Hepatocyte (in vitro differentiated cells): Measurements from ENCODE around the gene FAM168B. TPM values are rescaled to one million over a fixed set of nuclear protein-coding genes. Genes with fewer than 3 reads are reported as not detected.
A peak's percentile ranks its signal among the peaks of the same experiment; 100 is the strongest.

ENCODE experiments used
- DNase-seq: peaks from one replicate; pipeline ENCODE4 v3.0.0-alpha.2; 2016; ENCODE audit warnings: low spot score
- H2AFZ ChIP-seq: fragments of 200-600 bp; sonication (generic); 2 replicates; pipeline ENCODE4 v1.6.0; 2016; ENCODE audit warnings: antibody characterized with exemption, mild to moderate bottlenecking
- H3K27ac ChIP-seq: fragments of 200-600 bp; sonication (generic); 2 replicates; pipeline ENCODE4 v1.5.1; 2016; ENCODE audit warnings: mild to moderate bottlenecking
- H3K27me3 ChIP-seq: fragments of 200-600 bp; sonication (generic); 2 replicates; pipeline ENCODE4 v1.6.1; 2016
- H3K36me3 ChIP-seq: fragments of 200-600 bp; sonication (generic); replicated peaks from 2 replicates; pipeline ENCODE4 v1.5.1; 2016; ENCODE audit warnings: low read depth; ENCODE audit not compliant: insufficient read depth
- H3K4me1 ChIP-seq: fragments of 200-600 bp; sonication (generic); 2 replicates; pipeline ENCODE4 v1.5.1; 2016; ENCODE audit warnings: mild to moderate bottlenecking, moderate library complexity; ENCODE audit not compliant: insufficient read depth
- H3K4me2 ChIP-seq: fragments of 200-600 bp; sonication (generic); 2 replicates; pipeline ENCODE4 v1.6.0; 2016
- H3K4me3 ChIP-seq: fragments of 200-600 bp; sonication (generic); 2 replicates; pipeline ENCODE4 v1.5.1; 2016; ENCODE audit warnings: mild to moderate bottlenecking
- H3K79me2 ChIP-seq: fragments of 200-600 bp; sonication (generic); 2 replicates; pipeline ENCODE4 v1.6.0; 2017; ENCODE audit warnings: mild to moderate bottlenecking
- H3K9me2 ChIP-seq: fragments of 200-600 bp; sonication (generic); replicated peaks from 2 replicates; pipeline ENCODE4 v1.6.0; 2017; ENCODE audit warnings: mild to moderate bottlenecking; ENCODE audit not compliant: insufficient read depth
- H3K9me3 ChIP-seq: fragments of 200-600 bp; sonication (generic); 2 replicates; pipeline ENCODE4 v1.5.1; 2016; ENCODE audit warnings: low read depth, mild to moderate bottlenecking
- H4K20me1 ChIP-seq: fragments of 200-600 bp; sonication (generic); 2 replicates; pipeline ENCODE4 v1.6.0; 2016; ENCODE audit warnings: mild to moderate bottlenecking; ENCODE audit not compliant: insufficient read depth, poor library complexity, severe bottlenecking
- CTCF ChIP-seq: fragments of 200-600 bp; sonication (generic); IDR thresholded peaks from 2 replicates; pipeline ENCODE4 v1.5.1; 2016; ENCODE audit warnings: antibody characterized with exemption, mild to moderate bottlenecking; ENCODE audit not compliant: poor library complexity
- EZH2 ChIP-seq: fragments of 200-600 bp; sonication (generic); IDR thresholded peaks from 2 replicates; pipeline ENCODE4 v1.6.1; 2016; ENCODE audit warnings: antibody characterized with exemption, mild to moderate bottlenecking, borderline replicate concordance
- EZH2phosphoT487 ChIP-seq: fragments of 200-600 bp; sonication (generic); IDR thresholded peaks from one replicate; pipeline ENCODE4 v1.6.1; 2018; ENCODE audit warnings: antibody characterized with exemption, mild to moderate bottlenecking, low read depth, moderate library complexity; ENCODE audit not compliant: unreplicated experiment, severe bottlenecking
- WGBS: methylation state at CpG from one replicate; pipeline ENCODE4 v1.1.6; 2016; ENCODE audit warnings: low lambda C conversion rate; ENCODE audit errors: missing lambda C conversion rate; 5-methylcytosine and 5-hydroxymethylcytosine counted together
- polyA plus RNA-seq: library from polyadenylated mRNA; unstranded; fragments of >200 nt; fragmentation: Nextera tagmentation; extraction: Ambion mirVana; gene quantifications from 2 replicates; pipeline ENCODE4 v1.2.1, GENCODE V29; 2016
- total RNA-seq: library from RNA; depleted of rRNA; stranded (reverse); fragments of >200 nt; gene quantifications from 2 replicates; pipeline ENCODE4 v1.2.3, GENCODE V29; 2014

Gene FAM168B
- total and polyA plus RNA-seq, 2 experiments from 2014 or later = 40.0 to 123 TPM

- WGBS = 94% methylated on average over 7 of the region's 7 CpGs
- Histone ChIP-seq H3K9me2 (no peaks in the 10 kb centered on the region), H3K79me2 (peaks cover 98% of the 10 kb centered on the region), H2AFZ (no peak overlapping the region), H3K36me3 (no peaks in the 10 kb centered on the region), H3K9me3 (no peaks in the 10 kb centered on the region), H3K4me1 (peaks cover 16% of the 10 kb centered on the region), H3K27me3 (no peaks in the 10 kb centered on the region), H3K27ac (no peak overlapping the region), H3K4me3 (no peak overlapping the region), H4K20me1 (peaks cover 43% of the 10 kb centered on the region), H3K4me2 (no peak overlapping the region)
- DNase-seq = no peak
- TF ChIP-seq CTCF (no peak), EZH2phosphoT487 (no peak), EZH2 (no peak)
These were observed 20.4 kb upstream of the FAM168B start for GRCh38 chr2:131113566-131114227.

GRCh38 chr2:131112529-131112928 lies 19.3 kb upstream of the FAM168B start:
- Histone ChIP-seq H3K79me2 (peaks cover 99% of the 10 kb centered on the region), H3K9me3 (no peaks in the 10 kb centered on the region), H3K4me3 (no peak overlapping the region), H3K4me2 (peak overlapping the region; percentile 46), H3K9me2 (no peaks in the 10 kb centered on the region), H2AFZ (no peak overlapping the region), H3K36me3 (no peaks in the 10 kb centered on the region), H4K20me1 (peaks cover 40% of the 10 kb centered on the region), H3K4me1 (peaks cover 16% of the 10 kb centered on the region), H3K27me3 (no peaks in the 10 kb centered on the region), H3K27ac (peak overlapping the region; percentile 38)
- DNase-seq = no peak
- TF ChIP-seq EZH2phosphoT487 (no peak), EZH2 (no peak), CTCF (no peak)
- WGBS = 77% methylated on average over 2 of the region's 2 CpGs

GRCh38 chr2:131105950-131106801 lies 12.9 kb upstream of the FAM168B start:
- DNase-seq = peak; percentile 67
- TF ChIP-seq CTCF (no peak), EZH2phosphoT487 (no peak), EZH2 (no peak)
- Histone ChIP-seq H3K9me2 (no peaks in the 10 kb centered on the region), H2AFZ (peak overlapping the region; percentile 58), H3K27ac (peak overlapping the region; percentile 95), H3K36me3 (no peaks in the 10 kb centered on the region), H3K79me2 (peaks cover 56% of the 10 kb centered on the region), H3K4me1 (peaks cover 6% of the 10 kb centered on the region), H4K20me1 (peaks cover 16% of the 10 kb centered on the region), H3K27me3 (no peaks in the 10 kb centered on the region), H3K4me2 (peak overlapping the region; percentile 79), H3K9me3 (no peaks in the 10 kb centered on the region), H3K4me3 (peak overlapping the region; percentile 74)
- WGBS = 5% methylated on average over 19 of the region's 19 CpGs
